SU-DHL-6 (cell line): ENCODE results near the gene NEAT1.

Source experiments
- CTCF ChIP-seq: fragments of 200-600 bp; sonication (generic); IDR thresholded peaks from one replicate; pipeline ENCODE4 v1.5.1; 2017; ENCODE audit warnings: antibody characterized with exemption, mild to moderate bottlenecking, low read length, moderate library complexity; ENCODE audit not compliant: insufficient read depth, poor library complexity, severe bottlenecking
- EZH2phosphoT487 ChIP-seq: fragments of 200-600 bp; sonication (generic), shearing (Covaris generic); conservative IDR thresholded peaks from 2 replicates; pipeline ENCODE4 v1.6.1; 2018; ENCODE audit warnings: mild to moderate bottlenecking, antibody characterized with exemption, low read length, moderate library complexity, mixed read lengths

- TF ChIP-seq CTCF, result no peak
- no peak for TF ChIP-seq EZH2phosphoT487
These were observed 50.8 kb downstream of the NEAT1 start for GRCh38 chr11:65473278-65473860.
